GM23248 (cell line): ENCODE results near the gene KLHDC7B. TPM values are rescaled to one million over a fixed set of nuclear protein-coding genes. Genes with fewer than 3 reads are reported as not detected.
A peak's percentile ranks its signal among the peaks of the same experiment; 100 is the strongest.

Experiments used
- DNase-seq: peaks from one replicate; pipeline ENCODE4 v3.0.0-alpha.2; 2015
- H2AFZ ChIP-seq: fragments of 200-600 bp; sonication (generic); 2 replicates; pipeline ENCODE4 v1.6.1; 2016; ENCODE audit warnings: antibody characterized with exemption
- H3F3A ChIP-seq: fragments of 200-600 bp; sonication (generic); 2 replicates; pipeline ENCODE4 v1.6.1; 2016; ENCODE audit warnings: mild to moderate bottlenecking, antibody characterized with exemption, mixed run types; ENCODE audit not compliant: insufficient read depth
- H3K27ac ChIP-seq: fragments of 200-600 bp; sonication (generic); 2 replicates; pipeline ENCODE4 v1.5.1; 2016; ENCODE audit warnings: mild to moderate bottlenecking
- H3K27me3 ChIP-seq: fragments of 200-600 bp; sonication (generic); replicated peaks from 2 replicates; pipeline ENCODE4 v1.6.1; 2016; ENCODE audit warnings: mild to moderate bottlenecking; ENCODE audit not compliant: insufficient read depth
- H3K36me3 ChIP-seq: fragments of 200-600 bp; sonication (generic); 2 replicates; pipeline ENCODE4 v1.6.1; 2016; ENCODE audit warnings: low read depth, mild to moderate bottlenecking
- H3K4me1 ChIP-seq: fragments of 200-600 bp; sonication (generic); 2 replicates; pipeline ENCODE4 v1.6.1; 2016; ENCODE audit warnings: mild to moderate bottlenecking; ENCODE audit not compliant: insufficient read depth
- H3K4me2 ChIP-seq: fragments of 200-600 bp; sonication (generic); one replicate; pipeline ENCODE4 v1.6.1; 2016; ENCODE audit warnings: mild to moderate bottlenecking; ENCODE audit not compliant: unreplicated experiment
- H3K4me3 ChIP-seq: fragments of 200-600 bp; sonication (generic); 2 replicates; pipeline ENCODE4 v1.5.1; 2016; ENCODE audit warnings: mild to moderate bottlenecking
- H3K79me2 ChIP-seq: fragments of 200-600 bp; sonication (generic); 2 replicates; pipeline ENCODE4 v1.6.1; 2016; ENCODE audit warnings: mild to moderate bottlenecking; ENCODE audit not compliant: insufficient read depth
- H3K9ac ChIP-seq: fragments of 200-600 bp; sonication (generic); 2 replicates; pipeline ENCODE4 v1.6.1; 2016; ENCODE audit warnings: mild to moderate bottlenecking
- H3K9me2 ChIP-seq: fragments of 200-600 bp; sonication (generic); 2 replicates; pipeline ENCODE4 v1.6.1; 2016; ENCODE audit warnings: mixed run types, mild to moderate bottlenecking, moderate library complexity; ENCODE audit not compliant: insufficient read depth
- H3K9me3 ChIP-seq: fragments of 200-600 bp; sonication (generic); one replicate; pipeline ENCODE4 v1.6.1; 2017; ENCODE audit warnings: low read depth
- H4K20me1 ChIP-seq: fragments of 200-600 bp; sonication (generic); 2 replicates; pipeline ENCODE4 v1.6.0; 2016; ENCODE audit not compliant: insufficient read depth
- EZH2 ChIP-seq: fragments of 200-600 bp; sonication (generic); IDR thresholded peaks from 2 replicates; pipeline ENCODE4 v1.6.1; 2018; ENCODE audit warnings: antibody characterized with exemption, mild to moderate bottlenecking; ENCODE audit not compliant: insufficient read depth, poor library complexity, severe bottlenecking
- EZH2phosphoT487 ChIP-seq: fragments of 200-600 bp; sonication (generic); IDR thresholded peaks from 2 replicates; pipeline ENCODE4 v1.6.1; 2018; ENCODE audit warnings: antibody characterized with exemption, moderate library complexity, mild to moderate bottlenecking, low read depth; ENCODE audit not compliant: insufficient read depth
- WGBS, 2 experiments: methylation state at CpG; one replicate each; pipeline ENCODE4 v1.1.6; 2015 to 2017; ENCODE audit warnings: low lambda C conversion rate in 2 of 2, low coverage in 1 of 2; ENCODE audit errors: missing lambda C conversion rate in 2 of 2; 5-methylcytosine and 5-hydroxymethylcytosine counted together
- in situ Hi-C: fragments of 300-500 bp; cut with MboI; formaldehyde crosslinking; loops from 2 replicates; pipeline ENCODE4 v1.15.0; 2020
- polyA plus RNA-seq: library from polyadenylated mRNA; unstranded; fragments of >200 nt; fragmentation: Nextera tagmentation; extraction: Ambion mirVana; gene quantifications from 2 replicates; pipeline ENCODE4 v1.2.1, GENCODE V29; 2016
- total RNA-seq: library from RNA; depleted of rRNA; stranded (reverse); fragments of >200 nt; shearing (Covaris generic); gene quantifications from 2 replicates; pipeline ENCODE4 v1.2.3, GENCODE V29; 2014

The KLHDC7B gene
- total and polyA plus RNA-seq, 2 experiments from 2014 or later: 0.06 TPM; not detected in 1

DNA sequence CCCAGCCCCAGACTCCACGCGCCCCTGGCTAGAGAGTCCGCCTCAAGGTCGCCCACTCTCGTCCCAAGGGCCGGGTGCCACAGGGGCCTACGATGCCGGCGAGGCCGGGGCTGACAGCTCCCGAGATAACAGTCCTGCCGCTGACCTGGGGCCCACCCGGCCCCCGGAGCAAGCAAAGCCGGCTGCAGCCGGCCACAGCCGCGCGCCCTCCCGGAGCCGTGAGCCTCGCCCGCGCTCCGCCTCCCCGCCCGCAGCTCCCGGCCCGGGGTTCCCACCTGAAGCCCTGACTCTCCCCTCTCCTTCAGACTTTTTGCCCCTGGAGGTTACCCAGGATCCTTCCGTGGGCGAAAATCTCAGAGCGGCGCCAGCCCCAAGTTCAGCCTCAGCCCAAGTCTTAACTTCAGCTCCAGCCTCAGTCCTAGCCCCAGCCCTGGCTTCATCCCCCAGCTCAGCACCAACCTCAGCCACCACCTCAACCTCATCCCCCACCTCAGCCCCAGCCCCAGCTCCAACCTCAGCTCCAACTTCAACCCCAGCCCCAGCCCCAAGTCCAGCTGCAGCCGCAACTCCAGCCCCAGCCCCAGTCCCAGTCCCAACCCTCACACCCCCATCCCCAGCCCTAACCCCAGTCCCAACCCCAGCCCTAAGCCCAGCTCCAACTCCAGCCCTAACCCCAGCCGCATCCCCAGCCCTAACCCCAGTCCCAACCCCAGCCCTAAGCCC, 1.7 kb downstream of the KLHDC7B start:
- DNase-seq: no peak
- H3K9me2 ChIP-seq: no peaks in the 10 kb centered on the region
- no peak for TF ChIP-seq EZH2phosphoT487
- no peak for TF ChIP-seq EZH2
- WGBS, 2 experiments: 35 to 42% methylated on average over 26 to 31 of the region's 35 CpGs
- H2AFZ ChIP-seq: no peak overlapping the region
- no peaks in the 10 kb centered on the region for H3K9me3 ChIP-seq
- H3K9ac ChIP-seq: no peak overlapping the region
- no peak overlapping the region for H3K4me2 ChIP-seq
- no peak overlapping the region for H3K27ac ChIP-seq
- no peaks in the 10 kb centered on the region for H3K36me3 ChIP-seq
- H3K4me1 ChIP-seq: peaks cover 2% of the 10 kb centered on the region; the same call in 1 of the 2 replicates
- H3K79me2 ChIP-seq: no peaks in the 10 kb centered on the region
- in situ Hi-C loops: no loop called here
- H3K4me3 ChIP-seq: no peak overlapping the region
- H3K27me3 ChIP-seq: peaks cover 8% of the 10 kb centered on the region
- no peaks in the 10 kb centered on the region for H4K20me1 ChIP-seq
- peaks cover 3% of the 10 kb centered on the region; the same call in 1 of the 2 replicates for H3F3A ChIP-seq

DNA sequence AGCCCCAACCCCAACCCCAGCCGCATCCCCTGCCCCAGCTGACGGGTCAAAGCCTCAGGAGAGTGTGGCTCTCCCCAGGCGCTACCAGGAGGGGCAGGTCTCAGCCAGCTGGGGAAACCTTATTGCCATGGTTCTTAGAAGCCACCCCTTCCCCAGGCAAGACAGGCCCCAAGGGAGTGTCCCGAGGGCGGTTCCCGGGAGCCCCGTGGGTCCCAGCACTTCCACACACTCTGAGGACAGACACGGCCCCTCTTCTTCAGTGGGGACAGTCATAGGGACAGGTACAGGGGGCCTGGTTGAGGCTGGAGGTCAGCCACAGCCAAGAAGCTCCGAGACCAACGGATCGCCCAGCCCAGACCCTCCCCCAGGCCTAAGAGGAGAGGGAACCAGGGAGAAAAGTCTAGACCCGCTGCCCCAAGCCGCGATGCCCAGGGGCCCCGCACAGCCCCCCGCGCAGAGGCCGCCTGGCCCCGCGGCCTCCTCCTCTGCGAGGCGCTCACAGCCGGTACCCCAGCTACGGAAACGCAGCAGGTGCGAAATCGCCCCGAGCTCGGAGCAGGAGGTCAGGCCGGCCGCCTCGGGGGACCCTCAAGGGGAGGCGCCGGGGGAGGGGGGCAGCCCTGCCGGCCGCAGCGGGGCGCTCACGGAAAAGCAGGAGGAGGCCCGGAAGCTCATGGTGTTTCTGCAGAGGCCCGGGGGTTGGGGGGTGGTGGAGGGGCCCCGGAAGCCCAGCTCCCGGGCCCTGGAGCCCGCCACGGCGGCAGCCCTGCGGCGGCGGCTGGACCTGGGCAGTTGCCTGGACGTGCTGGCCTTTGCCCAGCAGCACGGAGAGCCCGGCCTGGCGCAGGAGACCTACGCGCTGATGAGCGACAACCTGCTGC, 2.6 kb downstream of the KLHDC7B start:
- Histone ChIP-seq H4K20me1 (no peaks in the 10 kb centered on the region), H3K27ac (no peak overlapping the region), H3K9me2 (no peaks in the 10 kb centered on the region), H3K79me2 (no peaks in the 10 kb centered on the region), H2AFZ (peak overlapping the region; percentile 70), H3K4me3 (peak overlapping the region; percentile 20; the same call in 1 of the 2 replicates), H3K4me2 (peak overlapping the region; percentile 31), H3K36me3 (no peaks in the 10 kb centered on the region), H3F3A (no peaks in the 10 kb centered on the region), H3K27me3 (peaks cover 8% of the 10 kb centered on the region), H3K9ac (no peak overlapping the region; the same call in 1 of the 2 replicates), H3K4me1 (no peaks in the 10 kb centered on the region), H3K9me3 (no peaks in the 10 kb centered on the region)
- TF ChIP-seq EZH2phosphoT487: no peak
- peak; percentile 41 for TF ChIP-seq EZH2
- in situ Hi-C loops: no loop called here
- WGBS, 2 experiments: 10 to 13% methylated on average over 46 to 52 of the region's 56 CpGs
- peak; percentile 45 for DNase-seq

DNA sequence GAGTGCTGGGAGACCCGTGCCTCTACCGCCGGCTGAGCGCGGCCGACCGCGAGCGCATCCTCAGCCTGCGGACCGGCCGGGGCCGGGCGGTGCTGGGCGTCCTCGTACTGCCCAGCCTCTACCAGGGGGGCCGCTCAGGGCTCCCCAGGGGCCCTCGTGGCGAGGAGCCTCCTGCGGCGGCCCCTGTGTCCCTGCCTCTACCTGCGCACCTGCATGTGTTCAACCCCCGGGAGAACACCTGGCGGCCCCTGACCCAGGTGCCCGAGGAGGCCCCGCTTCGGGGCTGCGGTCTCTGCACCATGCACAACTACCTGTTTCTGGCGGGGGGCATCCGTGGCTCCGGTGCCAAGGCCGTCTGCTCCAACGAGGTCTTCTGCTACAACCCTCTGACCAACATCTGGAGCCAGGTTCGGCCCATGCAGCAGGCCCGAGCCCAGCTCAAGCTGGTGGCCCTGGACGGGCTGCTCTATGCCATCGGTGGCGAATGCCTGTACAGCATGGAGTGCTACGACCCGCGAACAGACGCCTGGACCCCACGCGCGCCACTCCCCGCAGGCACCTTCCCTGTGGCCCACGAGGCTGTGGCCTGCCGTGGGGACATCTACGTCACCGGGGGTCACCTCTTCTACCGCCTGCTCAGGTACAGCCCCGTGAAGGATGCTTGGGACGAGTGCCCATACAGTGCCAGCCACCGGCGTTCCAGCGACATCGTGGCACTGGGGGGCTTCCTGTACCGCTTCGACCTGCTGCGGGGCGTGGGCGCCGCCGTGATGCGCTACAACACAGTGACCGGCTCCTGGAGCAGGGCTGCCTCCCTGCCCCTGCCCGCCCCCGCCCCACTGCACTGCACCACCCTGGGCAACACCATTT, 3.5 kb downstream of the KLHDC7B start:
- no peaks in the 10 kb centered on the region for H3K4me1 ChIP-seq
- no peaks in the 10 kb centered on the region for H3F3A ChIP-seq
- 60 to 67% methylated on average over 51 to 56 of the region's 68 CpGs for WGBS, 2 experiments
- in situ Hi-C loops: no loop called here
- H3K9me3 ChIP-seq: no peaks in the 10 kb centered on the region
- H3K27ac ChIP-seq: no peak overlapping the region
- peak overlapping the region; percentile 31 for H3K4me2 ChIP-seq
- no peak for TF ChIP-seq EZH2phosphoT487
- TF ChIP-seq EZH2: no peak
- no peaks in the 10 kb centered on the region for H3K36me3 ChIP-seq
- DNase-seq: no peak
- no peaks in the 10 kb centered on the region for H4K20me1 ChIP-seq
- H2AFZ ChIP-seq: peak overlapping the region; percentile 70; the same call in 1 of the 2 replicates
- H3K9ac ChIP-seq: no peak overlapping the region
- H3K27me3 ChIP-seq: peaks cover 8% of the 10 kb centered on the region
- H3K79me2 ChIP-seq: no peaks in the 10 kb centered on the region
- H3K9me2 ChIP-seq: no peaks in the 10 kb centered on the region
- no peak overlapping the region; the same call in 1 of the 2 replicates for H3K4me3 ChIP-seq

DNA sequence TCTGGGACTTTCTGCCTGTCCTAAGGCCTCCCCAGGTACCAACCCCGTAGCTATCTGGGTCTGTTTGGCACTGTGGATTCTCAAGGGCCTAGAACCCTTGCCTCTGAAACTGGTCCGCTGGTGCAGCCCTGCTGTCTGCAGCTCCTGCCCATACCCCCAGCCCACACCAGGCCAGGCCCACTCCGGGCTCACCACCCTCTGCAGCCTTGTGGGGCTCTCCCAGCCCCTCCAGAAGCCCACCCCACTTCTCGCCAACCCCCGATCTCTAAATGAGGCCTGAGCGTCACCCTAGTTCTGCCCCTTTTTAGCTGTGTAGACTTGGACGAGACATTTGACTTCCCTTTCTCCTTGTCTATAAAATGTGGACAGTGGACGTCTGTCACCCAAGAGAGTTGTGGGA, 4.7 kb downstream of the KLHDC7B start:
- no peaks in the 10 kb centered on the region for H3K36me3 ChIP-seq
- H3K9me3 ChIP-seq: no peaks in the 10 kb centered on the region
- TF ChIP-seq EZH2phosphoT487 (no peak), EZH2 (no peak)
- no peaks in the 10 kb centered on the region for H4K20me1 ChIP-seq
- no peak overlapping the region for H3K9ac ChIP-seq
- H3F3A ChIP-seq: no peaks in the 10 kb centered on the region
- WGBS, 2 experiments: 89 to 91% methylated on average over 8 of the region's 8 CpGs
- in situ Hi-C loops: no loop called here
- no peaks in the 10 kb centered on the region for H3K79me2 ChIP-seq
- H3K27me3 ChIP-seq: peaks cover 8% of the 10 kb centered on the region
- DNase-seq: no peak
- H3K9me2 ChIP-seq: no peaks in the 10 kb centered on the region
- H3K4me1 ChIP-seq: no peaks in the 10 kb centered on the region
- no peak overlapping the region for H3K27ac ChIP-seq
- no peak overlapping the region for H3K4me3 ChIP-seq
- H3K4me2 ChIP-seq: no peak overlapping the region
- no peak overlapping the region for H2AFZ ChIP-seq
